ENCODE measurements around the gene NAA20. TPM values are rescaled to one million over a fixed set of nuclear protein-coding genes. Genes with fewer than 3 reads are reported as not detected.
"Not testable (repeated sequence)": the region's sequence is repeated elsewhere in the genome, so short reads cannot be mapped to it uniquely, and the experiment has no call there.

The NAA20 gene
- polyA plus RNA-seq, 4 donors: 76.8 to 105 (median 98.1) TPM

- no peak for DNase-seq (ENCODE audit: low read depth in 4 of 4, low spot score in 2 of 4)
Measured at GRCh38 chr20:19990850-19991249, 26.3 kb upstream of the NAA20 start.

GRCh38 chr20:19991308-19991707 lies 25.9 kb upstream of the NAA20 start:
- DNase-seq (ENCODE audit: low read depth in 4 of 4, low spot score in 2 of 4): no peak

DNA sequence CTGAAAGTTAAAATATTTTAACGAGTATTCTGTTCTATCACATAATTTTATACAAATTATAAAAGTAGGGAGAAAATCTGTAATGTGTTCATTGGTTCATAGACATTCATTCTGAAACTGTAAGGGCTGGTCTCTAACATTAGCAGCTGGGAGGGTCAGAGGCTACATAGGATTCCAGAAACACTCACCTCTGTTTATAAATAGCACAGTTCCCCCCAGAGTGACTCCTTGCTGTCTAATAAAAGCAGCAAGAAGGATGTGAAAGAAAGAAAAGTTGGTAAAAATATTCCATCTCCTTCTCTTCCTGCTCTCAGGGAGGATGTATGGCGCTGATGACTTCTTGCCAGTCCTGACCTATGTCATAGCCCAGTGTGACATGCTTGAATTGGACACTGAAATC lies 25.3 kb upstream of the NAA20 start:
- DNase-seq (ENCODE audit: low read depth in 4 of 4, low spot score in 2 of 4): no peak

DNA sequence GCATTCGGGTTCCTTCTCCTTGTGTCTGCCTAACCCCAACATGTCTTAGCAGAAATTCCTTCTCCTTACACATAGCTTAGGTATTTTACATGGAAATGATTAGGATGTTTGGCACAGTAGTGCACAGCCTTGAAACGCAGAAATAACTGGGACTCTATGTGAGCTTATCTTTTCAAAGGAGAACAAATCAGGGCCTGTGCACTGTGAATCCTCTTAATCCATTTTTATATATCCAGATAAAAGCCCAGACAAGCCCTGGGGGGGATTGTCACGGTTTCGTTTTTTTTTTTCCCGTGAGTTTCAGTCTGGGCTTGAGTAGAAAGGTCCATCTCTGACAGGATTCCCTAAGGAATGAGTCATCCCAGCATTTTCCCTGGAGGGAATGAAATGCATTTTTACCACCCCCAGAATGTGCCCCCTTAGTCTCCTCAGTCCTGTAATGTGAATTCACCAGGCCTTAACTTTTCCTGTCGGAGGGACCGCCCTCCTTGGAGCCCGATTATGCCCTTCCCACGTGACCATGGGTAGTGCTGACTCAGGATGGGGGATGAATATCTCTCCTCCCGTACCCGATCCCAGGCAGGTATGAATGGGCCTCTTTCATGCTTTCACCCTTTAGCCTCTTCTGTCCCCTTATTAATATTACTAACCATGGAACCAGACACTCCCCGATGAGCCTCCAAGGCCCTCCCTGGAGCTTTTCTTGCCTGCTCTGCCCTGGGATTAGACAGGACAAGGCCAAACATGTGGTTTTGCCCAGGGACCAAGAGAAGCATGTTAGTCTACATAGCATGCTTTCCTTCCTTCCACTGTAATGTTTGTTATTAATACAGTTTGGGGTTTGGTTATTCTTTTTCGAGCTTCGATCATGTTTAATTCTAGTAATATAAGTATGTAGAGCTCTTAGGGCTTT lies 23.9 kb upstream of the NAA20 start:
- DNase-seq (ENCODE audit: low read depth in 4 of 4, low spot score in 2 of 4): no peak

- DNase-seq (ENCODE audit: low read depth in 4 of 4, low spot score in 2 of 4): no peak
Measured at GRCh38 chr20:19993958-19994669, 23.0 kb upstream of the NAA20 start.

- no peak for DNase-seq (ENCODE audit: low read depth in 4 of 4, low spot score in 2 of 4)
Measured at GRCh38 chr20:19995220-19995863, 21.8 kb upstream of the NAA20 start.

- no peak for DNase-seq (ENCODE audit: low read depth in 4 of 4, low spot score in 2 of 4)
Measured at GRCh38 chr20:19996222-19996621, 20.9 kb upstream of the NAA20 start.

- no peak for DNase-seq (ENCODE audit: low read depth in 4 of 4, low spot score in 2 of 4)
Measured at GRCh38 chr20:19996917-19997316, 20.2 kb upstream of the NAA20 start.

GRCh38 chr20:19998990-19999705 lies 18.0 kb upstream of the NAA20 start:
- no peak for DNase-seq (ENCODE audit: low read depth in 4 of 4, low spot score in 2 of 4)

DNA sequence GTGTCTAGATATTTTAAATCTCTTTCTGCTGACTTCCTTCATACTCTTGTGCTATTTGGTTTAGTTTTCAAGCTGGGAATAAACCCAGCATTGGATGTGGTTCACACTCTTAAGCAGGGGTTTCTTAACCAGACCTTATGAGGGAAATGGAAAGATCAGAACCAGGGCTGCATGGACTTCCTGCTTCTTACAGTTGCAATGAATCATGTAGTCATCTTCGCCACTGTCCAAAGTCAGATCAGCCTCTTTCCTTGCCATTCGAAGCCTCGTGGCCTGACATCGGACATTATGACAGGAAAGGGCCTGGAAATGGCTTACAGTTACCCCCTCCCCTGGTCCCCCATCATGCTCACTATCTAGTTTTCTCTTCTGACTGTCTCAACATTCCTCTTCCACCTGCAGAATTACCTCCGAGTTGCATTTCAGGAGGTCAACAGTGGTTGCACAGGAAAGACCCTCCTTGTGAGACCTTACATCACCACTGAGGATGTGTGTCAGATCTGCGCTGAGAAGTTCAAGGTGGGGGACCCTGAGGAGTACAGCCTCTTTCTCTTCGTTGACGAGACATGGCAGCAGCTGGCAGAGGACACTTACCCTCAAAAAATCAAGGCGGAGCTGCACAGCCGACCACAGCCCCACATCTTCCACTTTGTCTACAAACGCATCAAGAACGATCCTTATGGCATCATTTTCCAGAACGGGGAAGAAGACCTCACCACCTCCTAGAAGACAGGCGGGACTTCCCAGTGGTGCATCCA lies 16.8 kb upstream of the NAA20 start:
- DNase-seq (ENCODE audit: low read depth in 4 of 4, low spot score in 2 of 4): no peak

GRCh38 chr20:20002101-20002998 lies 14.8 kb upstream of the NAA20 start:
- DNase-seq (ENCODE audit: low read depth in 4 of 4, low spot score in 2 of 4): no peak

- no peak for DNase-seq (ENCODE audit: low read depth in 4 of 4, low spot score in 2 of 4)
Measured at GRCh38 chr20:20003031-20003954, 13.9 kb upstream of the NAA20 start.

DNA sequence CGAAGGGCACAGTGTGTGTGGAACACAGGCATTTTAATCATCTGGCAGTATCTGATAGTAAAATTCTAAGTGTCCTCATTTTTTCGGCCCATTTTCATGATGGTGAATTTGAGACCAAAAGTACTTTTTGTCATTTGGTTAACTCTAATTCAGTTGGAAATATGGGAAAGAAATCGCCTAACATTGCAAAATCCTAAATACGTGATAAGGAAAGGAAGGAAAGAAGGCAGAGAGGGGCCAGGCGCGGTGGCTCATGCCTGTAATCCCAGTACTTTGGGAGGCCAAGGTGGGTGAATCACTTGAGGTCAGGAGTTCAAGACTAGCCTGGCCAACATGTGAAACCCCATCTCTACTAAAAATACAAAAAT lies 13.2 kb upstream of the NAA20 start:
- DNase-seq (ENCODE audit: low read depth in 4 of 4, low spot score in 2 of 4): not testable (repeated sequence)

DNA sequence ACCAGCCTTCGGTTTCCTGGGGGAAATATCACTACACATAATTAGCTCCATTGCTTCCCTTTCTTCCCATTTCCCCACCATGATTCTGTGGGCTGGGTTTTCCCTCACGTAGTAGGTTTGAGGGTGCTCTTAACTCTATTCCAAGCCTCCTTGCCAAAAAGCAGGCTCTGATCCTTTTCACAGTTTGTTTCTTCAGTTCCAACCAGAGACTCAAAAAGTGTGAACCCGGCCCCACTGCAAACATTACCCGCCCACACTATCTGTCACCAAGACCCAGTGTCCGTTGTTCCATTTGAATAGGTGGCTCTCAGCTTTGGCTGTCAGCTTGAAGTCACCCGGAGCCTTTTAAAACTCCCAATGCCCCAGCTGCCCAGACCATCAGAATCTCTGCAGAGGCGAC lies 11.8 kb upstream of the NAA20 start:
- no peak for DNase-seq (ENCODE audit: low read depth in 4 of 4, low spot score in 2 of 4)

- DNase-seq (ENCODE audit: low read depth in 4 of 4, low spot score in 2 of 4): no peak
Measured at GRCh38 chr20:20009784-20010253, 7.3 kb upstream of the NAA20 start.

DNA sequence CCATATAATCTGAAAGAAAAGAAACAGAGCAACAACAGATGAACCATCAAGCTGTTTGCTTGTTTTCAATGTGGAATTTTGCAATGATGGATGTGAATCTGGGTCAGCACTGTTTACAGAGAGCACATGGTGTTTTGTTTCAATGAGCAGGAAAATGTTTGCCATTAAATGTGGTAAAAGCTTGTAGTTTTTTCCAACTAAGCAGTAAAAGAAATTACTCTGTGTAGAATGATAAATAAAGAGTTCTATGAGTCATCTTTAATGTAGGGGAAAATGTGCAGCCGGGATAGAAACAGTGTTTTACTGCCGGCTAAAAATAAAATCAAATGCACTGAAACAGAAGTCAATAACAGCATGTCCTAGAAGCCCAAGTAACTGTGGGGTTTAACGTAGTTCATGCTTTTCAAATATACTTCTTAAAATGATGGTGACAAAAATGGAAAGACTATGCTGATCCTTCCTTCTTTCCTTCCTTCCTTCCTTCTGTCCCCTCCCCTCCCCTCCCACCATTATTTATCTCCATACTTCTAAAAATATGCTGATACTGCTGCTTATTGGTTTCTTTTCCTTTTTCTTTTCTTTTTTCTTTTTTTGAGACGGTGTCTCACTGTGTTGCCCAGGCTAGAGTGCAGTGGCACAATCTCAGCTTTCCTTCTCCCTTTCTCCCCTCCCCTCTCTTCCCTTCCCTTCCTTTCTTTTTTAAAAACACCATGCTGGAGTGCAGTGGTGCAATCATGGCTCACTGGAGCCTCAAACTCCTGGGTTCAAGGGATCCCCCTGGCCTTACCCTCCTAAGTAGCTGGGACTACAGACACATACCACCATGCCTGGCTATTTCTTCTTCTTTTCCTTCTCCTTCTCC lies 6.3 kb upstream of the NAA20 start:
- DNase-seq (ENCODE audit: low read depth in 4 of 4, low spot score in 2 of 4): peak in 2 of 4 donors; percentile 50 to 70

GRCh38 chr20:20012541-20012940 lies 4.6 kb upstream of the NAA20 start:
- no peak for DNase-seq (ENCODE audit: low read depth in 4 of 4, low spot score in 2 of 4)

Data from left renal cortex interstitium (tissue), 4 donors.